AG04450 (cell line): ENCODE results near the gene C5. TPM values are rescaled to one million over a fixed set of nuclear protein-coding genes. Genes with fewer than 3 reads are reported as not detected.
A peak's percentile ranks its signal among the peaks of the same experiment; 100 is the strongest.

ENCODE experiments used
- CTCF ChIA-PET: fragments of 300-600, 350-600 bp; formaldehyde crosslinking; extraction: SDS; loops from one replicate; lab custom pipeline; 2022; ENCODE audit warnings: antibody characterized with exemption, inconsistent platforms; lab: Charles Lee
- POLR2A ChIA-PET: fragments of 350-600 bp; formaldehyde crosslinking; extraction: SDS; loops from one replicate; lab custom pipeline; 2021; ENCODE audit warnings: antibody characterized with exemption, inconsistent platforms; lab: Yijun Ruan, JAX
- DNase-seq: peaks from one replicate; pipeline ENCODE4 v3.0.0-alpha.2; 2011; ENCODE audit warnings: low read depth, low spot score
- H3K27ac ChIP-seq: one replicate; pipeline ENCODE4 v1.5.1; 2012; ENCODE audit warnings: low read depth, low read length, control low read depth
- H3K27me3 ChIP-seq: one replicate; pipeline ENCODE4 v1.6.0; 2012; ENCODE audit warnings: low read length; ENCODE audit not compliant: control insufficient read depth, insufficient read depth
- H3K4me3 ChIP-seq: 2 replicates; pipeline ENCODE4 v1.5.1; 2011; ENCODE audit warnings: mild to moderate bottlenecking, low read depth, low read length, control low read depth
- H3K9me3 ChIP-seq: 2 replicates; pipeline ENCODE4 v1.5.1; 2012; ENCODE audit warnings: low read length; ENCODE audit not compliant: control insufficient read depth, insufficient read depth
- polyA plus RNA-seq: library from polyadenylated mRNA; depleted of rRNA; stranded (reverse); fragments of >200 nt; gene quantifications from 2 replicates; pipeline ENCODE4 v1.2.3, GENCODE V29; 2011
- TF ChIP-seq, protein P1 (sequence below): IDR thresholded peaks from 2 replicates; pipeline ENCODE4 v1.5.1; 2011; ENCODE audit warnings: low read depth, low read length, control low read depth, inconsistent platforms

Gene C5
- polyA plus RNA-seq, 1 experiment = 2.2 TPM

DNA sequence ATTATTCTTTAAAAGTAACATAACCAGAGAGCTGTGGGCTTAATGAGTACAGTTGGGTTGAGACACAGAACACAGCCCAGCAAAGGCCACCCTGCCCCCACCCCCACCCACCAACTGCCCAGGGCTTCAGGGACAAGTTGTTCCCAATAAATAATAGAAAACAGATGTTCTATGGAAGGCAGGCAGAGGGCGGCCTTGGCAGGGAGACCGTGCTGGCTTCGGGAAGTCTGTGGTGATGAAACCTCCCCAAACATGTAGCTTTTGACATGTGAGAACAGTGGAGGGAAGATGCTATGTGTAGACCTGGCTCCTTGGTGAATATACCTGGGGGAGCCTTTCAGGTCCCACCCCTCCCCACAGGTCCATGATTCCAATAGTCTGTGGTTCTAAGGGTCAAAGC, 133.5 kb downstream of the C5 start:
- Histone ChIP-seq H3K27ac (no peak overlapping the region), H3K9me3 (peaks cover 4% of the 10 kb centered on the region), H3K27me3 (peaks cover 2% of the 10 kb centered on the region), H3K4me3 (no peak overlapping the region)
- ChIA-PET POLR2A (interaction anchor here (0.5 kb wide), 1 partner anchor 13 kb away, joined by 3 read pairs; no protein-coding TSS in a partner anchor), CTCF (interaction anchor here (0.6 to 2.8 kb wide), 12 partner anchors 9 to 334 kb away, joined by 3 to 11 read pairs (median 4); no protein-coding TSS in a partner anchor)
- no peak for DNase-seq
- TF ChIP-seq, protein P1, sequence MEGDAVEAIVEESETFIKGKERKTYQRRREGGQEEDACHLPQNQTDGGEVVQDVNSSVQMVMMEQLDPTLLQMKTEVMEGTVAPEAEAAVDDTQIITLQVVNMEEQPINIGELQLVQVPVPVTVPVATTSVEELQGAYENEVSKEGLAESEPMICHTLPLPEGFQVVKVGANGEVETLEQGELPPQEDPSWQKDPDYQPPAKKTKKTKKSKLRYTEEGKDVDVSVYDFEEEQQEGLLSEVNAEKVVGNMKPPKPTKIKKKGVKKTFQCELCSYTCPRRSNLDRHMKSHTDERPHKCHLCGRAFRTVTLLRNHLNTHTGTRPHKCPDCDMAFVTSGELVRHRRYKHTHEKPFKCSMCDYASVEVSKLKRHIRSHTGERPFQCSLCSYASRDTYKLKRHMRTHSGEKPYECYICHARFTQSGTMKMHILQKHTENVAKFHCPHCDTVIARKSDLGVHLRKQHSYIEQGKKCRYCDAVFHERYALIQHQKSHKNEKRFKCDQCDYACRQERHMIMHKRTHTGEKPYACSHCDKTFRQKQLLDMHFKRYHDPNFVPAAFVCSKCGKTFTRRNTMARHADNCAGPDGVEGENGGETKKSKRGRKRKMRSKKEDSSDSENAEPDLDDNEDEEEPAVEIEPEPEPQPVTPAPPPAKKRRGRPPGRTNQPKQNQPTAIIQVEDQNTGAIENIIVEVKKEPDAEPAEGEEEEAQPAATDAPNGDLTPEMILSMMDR = 0 out of 2 replicates have a peak, but pooled peaks have one; percentile 18

DNA sequence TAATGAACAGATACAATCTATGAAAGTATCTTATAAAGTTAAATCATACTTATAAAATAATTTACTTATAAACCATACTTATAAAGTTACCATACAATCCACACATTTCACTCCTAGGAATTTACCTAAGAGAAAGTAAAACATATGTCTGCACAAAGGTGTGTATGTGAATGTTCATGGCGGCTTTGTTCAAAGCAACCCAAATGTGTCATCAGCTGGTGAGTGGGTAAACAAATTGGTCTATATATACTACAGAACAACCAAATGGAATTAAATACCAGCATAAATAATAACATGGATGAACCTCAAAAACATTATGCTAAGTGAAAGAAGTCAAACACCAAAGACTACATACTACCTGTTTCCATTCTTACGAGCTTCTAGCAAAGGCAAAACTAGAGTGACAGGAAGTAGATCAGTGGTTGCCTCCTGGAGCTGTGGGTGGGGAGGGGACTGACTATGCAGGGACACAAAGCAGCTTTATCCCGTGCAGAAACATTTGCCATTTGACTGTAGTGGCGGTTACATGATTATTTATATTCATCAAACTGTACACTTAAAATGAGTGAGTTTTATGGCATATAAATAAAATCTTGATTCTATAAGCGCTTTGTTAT, 134.1 kb downstream of the C5 start:
- Histone ChIP-seq H3K9me3 (peaks cover 4% of the 10 kb centered on the region), H3K4me3 (no peak overlapping the region), H3K27ac (no peak overlapping the region), H3K27me3 (peaks cover 2% of the 10 kb centered on the region)
- ChIA-PET CTCF (interaction anchor here (1.3 to 2.8 kb wide), 3 partner anchors 20 to 144 kb away, joined by 4 to 11 read pairs (median 8); no protein-coding TSS in a partner anchor), POLR2A (interaction anchor here (0.5 kb wide), 1 partner anchor 14 kb away, joined by 3 read pairs; no protein-coding TSS in a partner anchor)
- TF ChIP-seq, protein P1 = no peak
- DNase-seq = no peak

DNA sequence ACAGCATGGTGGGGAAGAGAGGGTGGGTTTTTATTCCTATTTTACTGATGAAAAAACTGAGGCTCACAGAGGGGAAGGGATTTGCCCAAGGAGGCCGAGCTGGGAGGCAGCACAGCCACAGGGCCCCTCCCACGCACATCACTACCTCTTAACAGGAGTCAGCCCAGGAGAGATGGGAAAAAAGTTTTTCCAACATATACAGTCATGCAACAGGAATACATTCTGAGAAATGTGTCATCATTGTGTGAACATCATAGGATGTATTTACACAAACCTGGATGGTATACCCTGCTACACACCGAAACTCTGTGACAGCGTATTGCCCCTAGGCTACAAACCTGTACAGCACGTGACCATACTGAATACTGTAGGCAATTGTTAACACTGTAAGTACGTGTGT, 135.1 kb downstream of the C5 start:
- DNase-seq = no peak
- TF ChIP-seq, protein P1 = no peak
- CTCF ChIA-PET = interaction anchor here (2.8 kb wide), 1 partner anchor 22 kb away, joined by 11 read pairs; no protein-coding TSS in a partner anchor
- Histone ChIP-seq H3K27ac (no peak overlapping the region), H3K4me3 (no peak overlapping the region), H3K27me3 (peaks cover 2% of the 10 kb centered on the region), H3K9me3 (peaks cover 4% of the 10 kb centered on the region)
- POLR2A ChIA-PET = no interaction called here

DNA sequence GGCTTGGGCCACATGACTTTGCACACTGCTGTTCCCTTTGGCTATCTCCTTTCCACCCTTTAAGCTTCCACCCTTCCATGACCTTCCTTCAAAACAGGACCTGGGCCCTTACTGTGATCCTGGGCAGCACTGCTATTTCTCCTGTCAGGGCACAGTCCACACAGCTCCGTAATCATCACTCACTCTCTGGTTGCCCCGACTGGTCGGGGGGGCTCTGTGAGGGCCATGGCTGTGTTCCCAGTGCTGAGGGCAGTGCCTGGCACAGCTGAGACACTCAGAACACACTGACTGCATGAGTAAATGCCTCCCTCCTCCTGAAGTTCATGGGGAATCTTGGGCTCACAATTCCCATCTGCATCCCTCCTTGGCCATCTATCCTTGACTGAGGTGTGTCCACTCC, 135.7 kb downstream of the C5 start:
- ChIA-PET CTCF (no interaction called here), POLR2A (no interaction called here)
- no peak for DNase-seq
- Histone ChIP-seq H3K27ac (no peak overlapping the region), H3K27me3 (peaks cover 2% of the 10 kb centered on the region), H3K4me3 (no peak overlapping the region), H3K9me3 (peaks cover 4% of the 10 kb centered on the region)
- TF ChIP-seq, protein P1 = no peak

DNA sequence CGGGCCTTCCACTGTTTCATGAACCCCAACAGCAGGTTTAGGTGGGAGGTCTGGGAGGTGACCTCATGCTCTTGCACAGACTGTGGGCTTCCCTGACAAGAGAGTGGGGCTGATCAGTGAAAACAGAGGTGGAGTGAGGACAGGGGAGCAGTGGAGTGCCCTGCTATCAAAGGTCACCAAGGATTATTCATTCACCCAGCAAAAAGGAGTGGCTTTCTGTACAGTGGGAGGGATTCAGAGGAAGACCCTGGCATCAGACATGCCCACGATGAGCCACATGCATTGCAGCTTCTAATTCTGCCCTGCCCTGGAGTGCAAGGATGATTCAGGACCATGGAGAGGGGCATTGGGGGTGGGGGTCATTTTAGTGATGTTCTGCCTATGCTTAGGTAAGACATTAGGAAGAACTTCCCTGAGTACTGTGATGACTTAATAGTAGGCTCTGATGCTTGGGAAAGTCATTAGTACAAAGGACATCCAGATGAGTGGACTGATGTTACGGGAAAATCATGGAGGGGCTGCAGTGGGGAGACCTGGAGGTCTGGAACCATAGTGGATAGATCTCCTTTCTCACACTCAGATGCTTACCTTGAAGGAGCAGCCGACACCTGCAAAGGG, 136.3 kb downstream of the C5 start:
- CTCF ChIA-PET = no interaction called here
- H3K27me3 ChIP-seq = no peaks in the 10 kb centered on the region
- POLR2A ChIA-PET = no interaction called here
- DNase-seq = no peak
- TF ChIP-seq, protein P1 = no peak
- H3K27ac ChIP-seq = no peak overlapping the region
- H3K9me3 ChIP-seq = peaks cover 4% of the 10 kb centered on the region
- H3K4me3 ChIP-seq = no peak overlapping the region
